Neutrophil (primary cell): Measurements from ENCODE around the gene DDIAS.

Source experiments
- H3K27ac ChIP-seq: fragments of 200-600 bp; sonication (generic); 2 replicates; pipeline ENCODE4 v1.5.1; 2016; ENCODE audit warnings: mild to moderate bottlenecking, moderate library complexity
- H3K27me3 ChIP-seq: fragments of 200-600 bp; sonication (generic); 2 replicates; pipeline ENCODE4 v1.6.0; 2016; ENCODE audit warnings: mild to moderate bottlenecking
- H3K36me3 ChIP-seq: fragments of 200-600 bp; sonication (generic); 2 replicates; pipeline ENCODE4 v1.5.1; 2017
- H3K4me1 ChIP-seq, 2 experiments: fragments of 200-600 bp in 1 of 2; sonication (generic) in 1 of 2; 1 replicate in 1 of 2; 2 replicates in 1 of 2; pipeline versions ENCODE4 v1.5.1 to v1.6.1; 2013 to 2016; ENCODE audit warnings: low read depth in 1 of 2, low read length in 1 of 2, mild to moderate bottlenecking in 1 of 2, moderate library complexity in 1 of 2; ENCODE audit not compliant: control insufficient read depth in 1 of 2, insufficient read depth in 1 of 2
- H3K4me3 ChIP-seq, 2 experiments: fragments of 200-600 bp in 1 of 2; sonication (generic) in 1 of 2; 1 replicate in 1 of 2; 2 replicates in 1 of 2; pipeline ENCODE4 v1.5.1; 2013 to 2016; ENCODE audit warnings: low read depth in 1 of 2, low read length in 1 of 2, mild to moderate bottlenecking in 1 of 2, moderate library complexity in 1 of 2
- H3K9me3 ChIP-seq: fragments of 200-600 bp; sonication (generic); 2 replicates; pipeline ENCODE4 v1.5.1; 2016
- CTCF ChIP-seq: fragments of 200-600 bp; sonication (generic); IDR thresholded peaks from 2 replicates; pipeline ENCODE4 v1.5.1; 2016; ENCODE audit warnings: antibody characterized with exemption

Gene DDIAS

GRCh38 chr11:82873919-82874333 is 27.6 kb upstream of the DDIAS start:
- H3K27ac ChIP-seq, result no peak overlapping the region
- H3K27me3 ChIP-seq, result no peaks in the 10 kb centered on the region
- no peaks in the 10 kb centered on the region for H3K9me3 ChIP-seq
- TF ChIP-seq CTCF, result no peak
- H3K36me3 ChIP-seq, result no peaks in the 10 kb centered on the region
- peaks cover 3 to 9% of the 10 kb centered on the region in 2 experiments for H3K4me1 ChIP-seq
- H3K4me3 ChIP-seq, result no peak overlapping the region

- Histone ChIP-seq H3K27ac (no peak overlapping the region), H3K4me1 (peaks cover under 1 to 9% of the 10 kb centered on the region in 2 experiments), H3K27me3 (no peaks in the 10 kb centered on the region), H3K4me3 (no peak overlapping the region), H3K9me3 (no peaks in the 10 kb centered on the region), H3K36me3 (no peaks in the 10 kb centered on the region)
- TF ChIP-seq CTCF, result no peak
Measured at GRCh38 chr11:82874646-82875523, 26.7 kb upstream of the DDIAS start.

- Histone ChIP-seq H3K4me3 (peak overlapping the region; percentile 2 to 28), H3K27ac (peak overlapping the region; percentile 78), H3K4me1 (peaks cover 34% of the 10 kb centered on the region in 2 experiments), H3K36me3 (no peaks in the 10 kb centered on the region), H3K9me3 (no peaks in the 10 kb centered on the region), H3K27me3 (no peaks in the 10 kb centered on the region)
- TF ChIP-seq CTCF, result no peak
Measured at GRCh38 chr11:82883853-82884252, 17.7 kb upstream of the DDIAS start.

- Histone ChIP-seq H3K4me3 (peak overlapping the region; percentile 61 to 71), H3K27ac (peak overlapping the region; percentile 98), H3K9me3 (no peaks in the 10 kb centered on the region), H3K36me3 (peaks cover 8% of the 10 kb centered on the region), H3K27me3 (no peaks in the 10 kb centered on the region), H3K4me1 (peaks cover 64 to 68% of the 10 kb centered on the region in 2 experiments)
- TF ChIP-seq CTCF, result no peak
Measured at GRCh38 chr11:82889133-82890001, 12.2 kb upstream of the DDIAS start.

GRCh38 chr11:82890002-82890341 is 11.6 kb upstream of the DDIAS start:
- H3K4me1 ChIP-seq, result peaks cover 66 to 72% of the 10 kb centered on the region in 2 experiments
- peak overlapping the region; percentile 61 to 71 for H3K4me3 ChIP-seq
- TF ChIP-seq CTCF, result no peak
- peaks cover 8% of the 10 kb centered on the region for H3K36me3 ChIP-seq
- no peaks in the 10 kb centered on the region for H3K9me3 ChIP-seq
- peak overlapping the region; percentile 98 for H3K27ac ChIP-seq
- H3K27me3 ChIP-seq, result no peaks in the 10 kb centered on the region
